ENCODE measurements around the gene SUSD5.

SUSD5 gene

DNA sequence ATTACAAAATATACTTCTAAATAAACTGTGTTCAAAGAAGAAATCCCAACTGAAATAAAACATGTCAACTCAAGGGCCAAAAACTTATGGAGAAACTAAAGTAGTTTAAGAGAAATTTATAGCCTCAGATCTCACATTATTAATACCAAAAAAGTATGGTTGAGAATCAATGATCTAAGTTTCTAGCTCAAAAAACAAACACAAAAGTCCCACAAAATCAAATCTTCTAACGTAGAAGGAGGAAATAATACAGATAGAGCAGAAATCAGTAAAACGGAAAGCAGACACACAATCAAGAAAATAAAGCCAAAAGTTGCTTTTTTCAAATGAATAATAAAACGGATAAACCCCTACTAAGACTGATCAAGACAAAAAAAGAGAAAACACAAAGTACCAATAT, 2.9 kb downstream of the SUSD5 start:
- TF ChIP-seq, protein P1, sequence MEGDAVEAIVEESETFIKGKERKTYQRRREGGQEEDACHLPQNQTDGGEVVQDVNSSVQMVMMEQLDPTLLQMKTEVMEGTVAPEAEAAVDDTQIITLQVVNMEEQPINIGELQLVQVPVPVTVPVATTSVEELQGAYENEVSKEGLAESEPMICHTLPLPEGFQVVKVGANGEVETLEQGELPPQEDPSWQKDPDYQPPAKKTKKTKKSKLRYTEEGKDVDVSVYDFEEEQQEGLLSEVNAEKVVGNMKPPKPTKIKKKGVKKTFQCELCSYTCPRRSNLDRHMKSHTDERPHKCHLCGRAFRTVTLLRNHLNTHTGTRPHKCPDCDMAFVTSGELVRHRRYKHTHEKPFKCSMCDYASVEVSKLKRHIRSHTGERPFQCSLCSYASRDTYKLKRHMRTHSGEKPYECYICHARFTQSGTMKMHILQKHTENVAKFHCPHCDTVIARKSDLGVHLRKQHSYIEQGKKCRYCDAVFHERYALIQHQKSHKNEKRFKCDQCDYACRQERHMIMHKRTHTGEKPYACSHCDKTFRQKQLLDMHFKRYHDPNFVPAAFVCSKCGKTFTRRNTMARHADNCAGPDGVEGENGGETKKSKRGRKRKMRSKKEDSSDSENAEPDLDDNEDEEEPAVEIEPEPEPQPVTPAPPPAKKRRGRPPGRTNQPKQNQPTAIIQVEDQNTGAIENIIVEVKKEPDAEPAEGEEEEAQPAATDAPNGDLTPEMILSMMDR (conservative IDR thresholded peaks at IDR 0.05; ENCODE audit: low read depth, low read length) = no peak
- H3K4me2 ChIP-seq = no peak overlapping the region
- no peak overlapping the region for H3K4me3 ChIP-seq (IDR thresholded peaks at IDR 0.05; ENCODE audit: insufficient read depth, low read depth, low read length)
- H4K20me1 ChIP-seq (ENCODE audit: insufficient read depth) = no peaks in the 10 kb centered on the region
- no peak overlapping the region for H3K27ac ChIP-seq
- no peaks in the 10 kb centered on the region for H3K27me3 ChIP-seq (ENCODE audit: insufficient read depth, low read depth)
- H3K4me1 ChIP-seq (ENCODE audit: low read depth, poor library complexity, severe bottlenecking) = no peaks in the 10 kb centered on the region
- no peak overlapping the region for H2AFZ ChIP-seq (ENCODE audit: low read depth)
- no peaks in the 10 kb centered on the region for H3K36me3 ChIP-seq (ENCODE audit: insufficient read depth)
- H3K9ac ChIP-seq = no peak overlapping the region
- no peaks in the 10 kb centered on the region for H3K79me2 ChIP-seq (ENCODE audit: insufficient read depth, low read depth)

DNA sequence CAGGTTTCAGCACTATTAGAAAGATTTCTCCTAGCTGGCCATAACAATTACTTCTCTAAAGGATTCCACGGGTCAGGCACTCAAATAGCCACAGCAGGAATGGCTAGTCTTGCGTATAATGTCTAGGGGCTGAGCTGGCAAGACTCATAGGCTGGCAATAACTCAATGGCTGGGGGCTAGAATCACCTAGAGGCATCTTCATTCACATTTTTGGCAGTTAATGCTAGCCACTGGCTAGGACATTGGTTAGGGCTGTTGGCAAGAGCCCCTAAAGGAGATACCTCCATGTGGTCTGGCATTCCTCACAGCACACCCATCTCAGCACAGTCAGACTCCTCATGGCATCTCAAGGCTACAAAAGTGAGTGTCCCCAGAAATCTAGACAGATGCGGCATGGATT, 6.2 kb downstream of the SUSD5 start:
- H3K36me3 ChIP-seq (ENCODE audit: insufficient read depth) = no peaks in the 10 kb centered on the region
- TF ChIP-seq, protein P1 (conservative IDR thresholded peaks at IDR 0.05; ENCODE audit: low read depth, low read length) = no peak
- no peak overlapping the region for H3K4me2 ChIP-seq
- no peaks in the 10 kb centered on the region for H3K27me3 ChIP-seq (ENCODE audit: insufficient read depth, low read depth)
- H4K20me1 ChIP-seq (ENCODE audit: insufficient read depth) = no peaks in the 10 kb centered on the region
- H3K27ac ChIP-seq = no peak overlapping the region
- H3K9ac ChIP-seq = no peak overlapping the region
- H3K4me1 ChIP-seq (ENCODE audit: low read depth, poor library complexity, severe bottlenecking) = no peaks in the 10 kb centered on the region
- H2AFZ ChIP-seq (ENCODE audit: low read depth) = no peak overlapping the region
- H3K79me2 ChIP-seq (ENCODE audit: insufficient read depth, low read depth) = no peaks in the 10 kb centered on the region
- no peak overlapping the region for H3K4me3 ChIP-seq (IDR thresholded peaks at IDR 0.05; ENCODE audit: insufficient read depth, low read depth, low read length)

DNA sequence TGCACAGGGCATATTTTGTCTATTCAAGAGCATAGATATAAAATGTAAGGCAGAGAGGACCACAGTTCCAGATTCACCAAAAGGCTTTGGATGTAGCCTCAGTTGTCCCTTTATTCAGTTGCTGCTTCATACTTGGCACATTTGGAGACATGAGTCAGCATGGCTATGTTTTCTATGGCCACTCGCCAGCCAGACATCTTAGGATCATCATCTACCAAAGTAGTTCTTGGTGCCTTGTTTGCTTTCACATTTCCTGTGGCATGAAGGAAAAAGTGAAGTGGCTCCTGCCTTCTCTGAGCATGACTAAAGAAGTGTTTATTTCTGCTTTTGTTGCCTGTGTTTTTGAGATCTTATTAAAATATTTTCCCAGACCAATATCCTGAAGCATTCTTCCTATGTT, 7.2 kb downstream of the SUSD5 start:
- Histone ChIP-seq H3K79me2 (ENCODE audit: insufficient read depth, low read depth) (no peaks in the 10 kb centered on the region), H3K27me3 (ENCODE audit: insufficient read depth, low read depth) (no peaks in the 10 kb centered on the region), H3K4me3 (IDR thresholded peaks at IDR 0.05; ENCODE audit: insufficient read depth, low read depth, low read length) (no peak overlapping the region), H4K20me1 (ENCODE audit: insufficient read depth) (no peaks in the 10 kb centered on the region), H3K4me1 (ENCODE audit: low read depth, poor library complexity, severe bottlenecking) (no peaks in the 10 kb centered on the region), H3K36me3 (ENCODE audit: insufficient read depth) (no peaks in the 10 kb centered on the region), H2AFZ (ENCODE audit: low read depth) (no peak overlapping the region), H3K27ac (no peak overlapping the region), H3K9ac (no peak overlapping the region), H3K4me2 (no peak overlapping the region)
- TF ChIP-seq, protein P1 (conservative IDR thresholded peaks at IDR 0.05; ENCODE audit: low read depth, low read length) = no peak

DNA sequence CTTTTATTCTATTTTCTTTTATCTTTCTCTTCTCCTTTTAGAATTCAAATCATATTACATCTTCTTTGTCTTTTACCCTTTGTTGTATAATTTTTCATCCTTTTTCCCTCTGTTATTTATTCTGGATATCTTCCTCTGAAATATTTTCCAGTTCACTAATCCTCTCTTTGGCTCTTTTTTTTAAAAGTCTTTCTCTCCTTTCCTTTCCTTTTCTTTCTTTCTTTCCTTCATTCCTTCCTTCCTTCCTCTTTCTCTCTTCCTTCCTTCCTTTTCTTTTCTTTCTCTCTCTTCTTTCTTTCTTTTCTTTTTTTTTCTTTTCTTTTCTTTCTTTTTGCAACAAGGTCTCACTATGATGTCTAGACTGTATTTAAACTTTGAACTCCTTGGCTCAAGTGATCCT, 9.3 kb downstream of the SUSD5 start:
- Histone ChIP-seq H3K27ac (no peak overlapping the region), H3K79me2 (ENCODE audit: insufficient read depth, low read depth) (no peaks in the 10 kb centered on the region), H3K4me1 (ENCODE audit: low read depth, poor library complexity, severe bottlenecking) (no peaks in the 10 kb centered on the region), H4K20me1 (ENCODE audit: insufficient read depth) (no peaks in the 10 kb centered on the region), H3K4me3 (IDR thresholded peaks at IDR 0.05; ENCODE audit: insufficient read depth, low read depth, low read length) (no peak overlapping the region), H2AFZ (ENCODE audit: low read depth) (no peak overlapping the region), H3K36me3 (ENCODE audit: insufficient read depth) (no peaks in the 10 kb centered on the region), H3K4me2 (no peak overlapping the region), H3K27me3 (ENCODE audit: insufficient read depth, low read depth) (no peaks in the 10 kb centered on the region), H3K9ac (no peak overlapping the region)
- TF ChIP-seq, protein P1 (conservative IDR thresholded peaks at IDR 0.05; ENCODE audit: low read depth, low read length) = no peak
